C4-2B (cell line): ENCODE results near the gene RABGGTA.

Experiments used
- ZFX ChIP-seq: fragments of 450-650 bp; IDR thresholded peaks from 2 replicates; pipeline ENCODE4 v1.6.1; 2017
- TF ChIP-seq, protein P1 (sequence below): fragments of 450-650 bp; conservative IDR thresholded peaks from 2 replicates; pipeline ENCODE4 v1.5.1; 2017; ENCODE audit warnings: mild to moderate bottlenecking

- TF ChIP-seq, protein P1, sequence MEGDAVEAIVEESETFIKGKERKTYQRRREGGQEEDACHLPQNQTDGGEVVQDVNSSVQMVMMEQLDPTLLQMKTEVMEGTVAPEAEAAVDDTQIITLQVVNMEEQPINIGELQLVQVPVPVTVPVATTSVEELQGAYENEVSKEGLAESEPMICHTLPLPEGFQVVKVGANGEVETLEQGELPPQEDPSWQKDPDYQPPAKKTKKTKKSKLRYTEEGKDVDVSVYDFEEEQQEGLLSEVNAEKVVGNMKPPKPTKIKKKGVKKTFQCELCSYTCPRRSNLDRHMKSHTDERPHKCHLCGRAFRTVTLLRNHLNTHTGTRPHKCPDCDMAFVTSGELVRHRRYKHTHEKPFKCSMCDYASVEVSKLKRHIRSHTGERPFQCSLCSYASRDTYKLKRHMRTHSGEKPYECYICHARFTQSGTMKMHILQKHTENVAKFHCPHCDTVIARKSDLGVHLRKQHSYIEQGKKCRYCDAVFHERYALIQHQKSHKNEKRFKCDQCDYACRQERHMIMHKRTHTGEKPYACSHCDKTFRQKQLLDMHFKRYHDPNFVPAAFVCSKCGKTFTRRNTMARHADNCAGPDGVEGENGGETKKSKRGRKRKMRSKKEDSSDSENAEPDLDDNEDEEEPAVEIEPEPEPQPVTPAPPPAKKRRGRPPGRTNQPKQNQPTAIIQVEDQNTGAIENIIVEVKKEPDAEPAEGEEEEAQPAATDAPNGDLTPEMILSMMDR = no peak
- no peak for TF ChIP-seq ZFX
Measured at GRCh38 chr14:24258548-24259265, 12.7 kb downstream of the RABGGTA start.
